Suprapubic skin (tissue), 3 donors: Measurements from ENCODE around the gene TBX10.

ENCODE experiments used
- CTCF ChIP-seq, 2 donors: fragments of 200-600 bp in 1 of 2; fragments of 450-650 bp in 1 of 2; sonication (generic) in 1 of 2; IDR thresholded peaks; one replicate each; pipeline ENCODE4 v1.5.1; 2016 to 2019; ENCODE audit warnings: antibody characterized with exemption in 2 of 2, mild to moderate bottlenecking in 1 of 2, moderate library complexity in 1 of 2
- EP300 ChIP-seq: sonication (generic); formaldehyde crosslinking; IDR thresholded peaks from one replicate; pipeline ENCODE4 v1.6.1; 2017; ENCODE audit warnings: antibody characterized with exemption
- POLR2A ChIP-seq, 2 donors: fragments of 450-650 bp; IDR thresholded peaks; one replicate each; pipeline ENCODE4 v1.6.1; 2017; ENCODE audit warnings: antibody characterized with exemption in 2 of 2, mild to moderate bottlenecking in 2 of 2, moderate library complexity in 2 of 2

- TF ChIP-seq POLR2A (IDR thresholded peaks at IDR 0.05) (no peak), CTCF (IDR thresholded peaks at IDR 0.05) (no peak), EP300 (no peak)
Observed at GRCh38 chr11:67664696-67665540, 25.4 kb upstream of the TBX10 start.
